Neural cell (in vitro differentiated cells): Measurements from ENCODE around the gene HEMK1. TPM values are rescaled to one million over a fixed set of nuclear protein-coding genes. Genes with fewer than 3 reads are reported as not detected.
A peak's percentile ranks its signal among the peaks of the same experiment; 100 is the strongest.

ENCODE experiments used
- H2AFZ ChIP-seq: fragments of 200-600, 300-800 bp; sonication (generic), shearing (Covaris generic); 2 replicates; pipeline ENCODE4 v1.6.0; 2014; ENCODE audit warnings: low read depth, mild to moderate bottlenecking, antibody characterized with exemption, low read length, moderate library complexity
- H3F3A ChIP-seq: fragments of 200-600 bp; shearing (Covaris generic); 2 replicates; pipeline ENCODE4 v1.6.1; 2016; ENCODE audit warnings: mild to moderate bottlenecking, moderate library complexity, mixed read lengths, antibody characterized with exemption, low read length; ENCODE audit not compliant: insufficient read depth, poor library complexity, severe bottlenecking
- H3K27ac ChIP-seq: fragments of 200-600, 300-800 bp; sonication (generic), shearing (Covaris generic); 2 replicates; pipeline ENCODE4 v1.5.1; 2014; ENCODE audit warnings: mild to moderate bottlenecking, low read length, moderate library complexity
- H3K27me3 ChIP-seq: fragments of 300-800, 200-600 bp; sonication (generic), shearing (Covaris generic); 2 replicates; pipeline ENCODE4 v1.6.0; 2014; ENCODE audit warnings: mild to moderate bottlenecking, low read depth, low read length, moderate library complexity; ENCODE audit not compliant: insufficient read depth
- H3K36me3 ChIP-seq: fragments of 300-800, 200-600 bp; sonication (generic), shearing (Covaris generic); 2 replicates; pipeline ENCODE4 v1.5.1; 2014; ENCODE audit warnings: mild to moderate bottlenecking, antibody characterized with exemption, low read length, moderate library complexity; ENCODE audit not compliant: insufficient read depth
- H3K4me2 ChIP-seq: fragments of 300-800, 200-600 bp; sonication (generic), shearing (Covaris generic); 2 replicates; pipeline ENCODE4 v1.6.0; 2014; ENCODE audit warnings: mild to moderate bottlenecking, low read length
- H3K4me3 ChIP-seq: fragments of 300-800, 200-600 bp; sonication (generic), shearing (Covaris generic); 2 replicates; pipeline ENCODE4 v1.5.1; 2014; ENCODE audit warnings: mild to moderate bottlenecking, low read length, moderate library complexity
- H3K79me2 ChIP-seq: fragments of 200-600 bp; shearing (Covaris generic); replicated peaks from 2 replicates; pipeline ENCODE4 v1.6.0; 2014; ENCODE audit warnings: mild to moderate bottlenecking, low read length, moderate library complexity; ENCODE audit not compliant: insufficient read depth
- H3K9ac ChIP-seq: fragments of 300-800, 200-600 bp; sonication (generic), shearing (Covaris generic); 2 replicates; pipeline ENCODE4 v1.6.1; 2016; ENCODE audit warnings: mild to moderate bottlenecking, low read length, mixed read lengths
- H3K9me2 ChIP-seq: fragments of 200-600 bp; shearing (Covaris generic); 2 replicates; pipeline ENCODE4 v1.6.1; 2016; ENCODE audit warnings: mild to moderate bottlenecking, low read length, mixed read lengths; ENCODE audit not compliant: insufficient read depth
- H3K9me3 ChIP-seq: fragments of 200-600, 300-800 bp; sonication (generic), shearing (Covaris generic); 2 replicates; pipeline ENCODE4 v1.6.1; 2016; ENCODE audit warnings: mild to moderate bottlenecking, mixed run types, low read length, moderate library complexity, mixed read lengths
- H4K20me1 ChIP-seq: fragments of 200-600 bp; shearing (Covaris generic); 2 replicates; pipeline ENCODE4 v1.6.1; 2016; ENCODE audit warnings: mild to moderate bottlenecking, mixed run types; ENCODE audit not compliant: insufficient read depth
- EP300 ChIP-seq: fragments of 450-650 bp; conservative IDR thresholded peaks from 2 replicates; pipeline ENCODE4 v1.6.1; 2014; ENCODE audit warnings: antibody characterized with exemption, mild to moderate bottlenecking, moderate library complexity; ENCODE audit not compliant: poor library complexity, severe bottlenecking
- EZH2 ChIP-seq: fragments of 200-600, 300-800 bp; shearing (Covaris generic), sonication (generic); IDR thresholded peaks from 2 replicates; pipeline ENCODE4 v1.6.1; 2014; ENCODE audit warnings: antibody characterized with exemption, low read length, borderline replicate concordance, mild to moderate bottlenecking; ENCODE audit not compliant: insufficient read depth, poor library complexity, severe bottlenecking
- MXI1 ChIP-seq: fragments of 450-650 bp; conservative IDR thresholded peaks from 2 replicates; pipeline ENCODE4 v1.6.1; 2014; ENCODE audit warnings: antibody characterized with exemption, mild to moderate bottlenecking; ENCODE audit not compliant: poor library complexity, severe bottlenecking
- POLR2AphosphoS5 ChIP-seq: IDR thresholded peaks from 2 replicates; pipeline ENCODE4 v1.6.1; 2012
- RAD21 ChIP-seq: fragments of 450-650 bp; conservative IDR thresholded peaks from 2 replicates; pipeline ENCODE4 v1.6.1; 2014; ENCODE audit warnings: antibody characterized with exemption, mild to moderate bottlenecking, moderate library complexity
- SMC3 ChIP-seq: fragments of 450-650 bp; conservative IDR thresholded peaks from 2 replicates; pipeline ENCODE4 v1.6.1; 2014; ENCODE audit warnings: antibody characterized with exemption, mild to moderate bottlenecking, moderate library complexity; ENCODE audit not compliant: poor library complexity
- TAF1 ChIP-seq: IDR thresholded peaks from 2 replicates; pipeline ENCODE4 v1.6.1; 2012; ENCODE audit warnings: low read depth
- polyA plus RNA-seq: library from polyadenylated mRNA; depleted of rRNA; stranded (reverse); fragments of >200 nt; gene quantifications from 2 replicates; pipeline ENCODE4 v1.2.3, GENCODE V29; 2014
- TF ChIP-seq, protein P1 (sequence below): fragments of 450-650 bp; IDR thresholded peaks from 2 replicates; pipeline ENCODE4 v1.5.1; 2014; ENCODE audit warnings: antibody characterized with exemption, mild to moderate bottlenecking, moderate library complexity; ENCODE audit not compliant: poor library complexity, severe bottlenecking
- TF ChIP-seq, protein P2 (sequence below): IDR thresholded peaks from 2 replicates; pipeline ENCODE4 v1.6.1; 2012; ENCODE audit warnings: borderline replicate concordance

Gene HEMK1
- polyA plus RNA-seq, 1 donor from 2014 or later, result 24.4 TPM

DNA sequence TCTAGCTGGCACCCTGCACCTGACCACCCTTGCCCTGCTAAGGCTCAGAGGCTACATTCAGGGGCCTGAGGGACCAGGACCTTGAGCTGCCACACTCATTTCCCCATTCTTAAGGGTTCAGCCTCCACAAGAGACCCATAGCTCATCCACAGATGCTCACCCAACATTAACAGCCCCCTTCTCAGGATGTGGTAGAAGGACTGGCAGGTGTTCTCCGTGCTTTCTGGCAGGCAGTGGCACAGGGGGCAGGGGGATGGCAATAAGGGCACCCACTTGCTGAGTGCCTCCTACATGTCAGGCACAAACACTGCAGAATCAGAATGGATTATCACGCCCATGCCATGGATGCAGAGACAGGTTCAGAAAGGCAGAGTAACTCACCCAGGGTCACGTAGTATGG, 57.1 kb downstream of the HEMK1 start:
- TF ChIP-seq EZH2 (no peak), MXI1 (no peak), RAD21 (no peak), TAF1 (no peak), SMC3 (no peak), POLR2AphosphoS5 (no peak), EP300 (no peak)
- TF ChIP-seq, protein P1, sequence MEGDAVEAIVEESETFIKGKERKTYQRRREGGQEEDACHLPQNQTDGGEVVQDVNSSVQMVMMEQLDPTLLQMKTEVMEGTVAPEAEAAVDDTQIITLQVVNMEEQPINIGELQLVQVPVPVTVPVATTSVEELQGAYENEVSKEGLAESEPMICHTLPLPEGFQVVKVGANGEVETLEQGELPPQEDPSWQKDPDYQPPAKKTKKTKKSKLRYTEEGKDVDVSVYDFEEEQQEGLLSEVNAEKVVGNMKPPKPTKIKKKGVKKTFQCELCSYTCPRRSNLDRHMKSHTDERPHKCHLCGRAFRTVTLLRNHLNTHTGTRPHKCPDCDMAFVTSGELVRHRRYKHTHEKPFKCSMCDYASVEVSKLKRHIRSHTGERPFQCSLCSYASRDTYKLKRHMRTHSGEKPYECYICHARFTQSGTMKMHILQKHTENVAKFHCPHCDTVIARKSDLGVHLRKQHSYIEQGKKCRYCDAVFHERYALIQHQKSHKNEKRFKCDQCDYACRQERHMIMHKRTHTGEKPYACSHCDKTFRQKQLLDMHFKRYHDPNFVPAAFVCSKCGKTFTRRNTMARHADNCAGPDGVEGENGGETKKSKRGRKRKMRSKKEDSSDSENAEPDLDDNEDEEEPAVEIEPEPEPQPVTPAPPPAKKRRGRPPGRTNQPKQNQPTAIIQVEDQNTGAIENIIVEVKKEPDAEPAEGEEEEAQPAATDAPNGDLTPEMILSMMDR, result no peak
- TF ChIP-seq, protein P2, sequence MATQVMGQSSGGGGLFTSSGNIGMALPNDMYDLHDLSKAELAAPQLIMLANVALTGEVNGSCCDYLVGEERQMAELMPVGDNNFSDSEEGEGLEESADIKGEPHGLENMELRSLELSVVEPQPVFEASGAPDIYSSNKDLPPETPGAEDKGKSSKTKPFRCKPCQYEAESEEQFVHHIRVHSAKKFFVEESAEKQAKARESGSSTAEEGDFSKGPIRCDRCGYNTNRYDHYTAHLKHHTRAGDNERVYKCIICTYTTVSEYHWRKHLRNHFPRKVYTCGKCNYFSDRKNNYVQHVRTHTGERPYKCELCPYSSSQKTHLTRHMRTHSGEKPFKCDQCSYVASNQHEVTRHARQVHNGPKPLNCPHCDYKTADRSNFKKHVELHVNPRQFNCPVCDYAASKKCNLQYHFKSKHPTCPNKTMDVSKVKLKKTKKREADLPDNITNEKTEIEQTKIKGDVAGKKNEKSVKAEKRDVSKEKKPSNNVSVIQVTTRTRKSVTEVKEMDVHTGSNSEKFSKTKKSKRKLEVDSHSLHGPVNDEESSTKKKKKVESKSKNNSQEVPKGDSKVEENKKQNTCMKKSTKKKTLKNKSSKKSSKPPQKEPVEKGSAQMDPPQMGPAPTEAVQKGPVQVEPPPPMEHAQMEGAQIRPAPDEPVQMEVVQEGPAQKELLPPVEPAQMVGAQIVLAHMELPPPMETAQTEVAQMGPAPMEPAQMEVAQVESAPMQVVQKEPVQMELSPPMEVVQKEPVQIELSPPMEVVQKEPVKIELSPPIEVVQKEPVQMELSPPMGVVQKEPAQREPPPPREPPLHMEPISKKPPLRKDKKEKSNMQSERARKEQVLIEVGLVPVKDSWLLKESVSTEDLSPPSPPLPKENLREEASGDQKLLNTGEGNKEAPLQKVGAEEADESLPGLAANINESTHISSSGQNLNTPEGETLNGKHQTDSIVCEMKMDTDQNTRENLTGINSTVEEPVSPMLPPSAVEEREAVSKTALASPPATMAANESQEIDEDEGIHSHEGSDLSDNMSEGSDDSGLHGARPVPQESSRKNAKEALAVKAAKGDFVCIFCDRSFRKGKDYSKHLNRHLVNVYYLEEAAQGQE, result no peak
- Histone ChIP-seq H3K9ac (no peak overlapping the region), H3K9me3 (no peaks in the 10 kb centered on the region), H2AFZ (no peak overlapping the region), H3K27me3 (no peaks in the 10 kb centered on the region), H3K36me3 (no peaks in the 10 kb centered on the region), H4K20me1 (no peaks in the 10 kb centered on the region), H3F3A (no peaks in the 10 kb centered on the region), H3K79me2 (no peaks in the 10 kb centered on the region), H3K4me3 (no peak overlapping the region), H3K4me2 (no peak overlapping the region), H3K27ac (no peak overlapping the region), H3K9me2 (no peaks in the 10 kb centered on the region)

DNA sequence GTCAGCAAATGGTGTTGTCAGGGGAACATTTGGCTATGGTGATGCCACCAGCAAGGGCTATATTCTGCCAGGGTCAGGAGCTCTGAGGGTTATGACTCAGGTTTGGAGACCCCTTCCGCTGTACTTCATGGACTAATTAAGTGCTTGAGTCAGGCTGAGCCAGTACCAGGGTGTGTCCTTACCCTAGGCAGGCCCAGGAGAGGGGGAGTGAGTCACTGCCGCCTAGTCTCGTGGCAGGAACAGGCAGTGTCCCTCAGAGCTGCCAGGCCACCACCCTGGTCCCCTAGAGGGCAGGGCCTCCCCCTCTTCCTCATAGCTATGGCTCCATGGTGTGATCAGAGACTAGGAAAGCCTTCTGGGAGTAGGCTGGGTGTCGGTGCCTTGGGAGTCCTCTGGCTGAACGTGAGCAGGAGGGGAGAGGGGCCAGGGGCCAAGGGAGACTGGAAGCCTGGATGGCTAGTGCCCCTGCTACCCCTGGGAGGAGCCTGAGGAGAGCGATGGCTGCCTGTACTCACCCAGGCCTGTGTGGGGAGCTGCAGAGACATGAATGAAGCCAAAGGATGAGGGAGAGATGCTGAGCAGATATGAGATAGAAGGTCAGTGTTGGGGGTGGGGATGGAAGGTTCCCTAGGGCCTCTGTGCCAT, 58.2 kb downstream of the HEMK1 start:
- no peak overlapping the region for H3K4me2 ChIP-seq
- H4K20me1 ChIP-seq, result no peaks in the 10 kb centered on the region
- H3K36me3 ChIP-seq, result no peaks in the 10 kb centered on the region
- H3K4me3 ChIP-seq, result no peak overlapping the region
- H3K27me3 ChIP-seq, result no peaks in the 10 kb centered on the region
- H3K27ac ChIP-seq, result no peak overlapping the region
- no peaks in the 10 kb centered on the region for H3K9me2 ChIP-seq
- no peaks in the 10 kb centered on the region for H3F3A ChIP-seq
- TF ChIP-seq EP300, result no peak
- TF ChIP-seq, protein P1, result peak; percentile 11
- no peak for TF ChIP-seq RAD21
- no peak overlapping the region for H2AFZ ChIP-seq
- no peaks in the 10 kb centered on the region for H3K9me3 ChIP-seq
- no peak overlapping the region for H3K9ac ChIP-seq
- no peaks in the 10 kb centered on the region for H3K79me2 ChIP-seq
